HUES48 (cell line): ENCODE results near the gene ABHD5.
"Not testable (repeated sequence)": the region's sequence is repeated elsewhere in the genome, so short reads cannot be mapped to it uniquely, and the experiment has no call there.

Experiments
- H3K27ac ChIP-seq: one replicate; pipeline ENCODE4 v1.7.0; 2013; ENCODE audit warnings: low read depth, low read length, inconsistent platforms
- H3K27me3 ChIP-seq: 2 replicates; pipeline ENCODE4 v1.6.1; 2013; ENCODE audit warnings: mild to moderate bottlenecking, low read length; ENCODE audit not compliant: control insufficient read depth, insufficient read depth
- H3K36me3 ChIP-seq: 2 replicates; pipeline ENCODE4 v1.6.1; 2013; ENCODE audit warnings: low read length; ENCODE audit not compliant: control insufficient read depth, insufficient read depth
- H3K4me1 ChIP-seq: 2 replicates; pipeline ENCODE4 v1.6.1; 2013; ENCODE audit warnings: mild to moderate bottlenecking, low read length; ENCODE audit not compliant: control insufficient read depth, insufficient read depth
- H3K4me3 ChIP-seq: 2 replicates; pipeline ENCODE4 v1.5.1; 2013; ENCODE audit warnings: mild to moderate bottlenecking, low read depth, low read length
- H3K9ac ChIP-seq: 2 replicates; pipeline ENCODE4 v1.6.1; 2013; ENCODE audit warnings: mild to moderate bottlenecking, low read depth, low read length, moderate library complexity
- H3K9me3 ChIP-seq: 2 replicates; pipeline ENCODE4 v1.6.1; 2013; ENCODE audit warnings: low read length; ENCODE audit not compliant: control insufficient read depth, insufficient read depth

The ABHD5 gene

DNA sequence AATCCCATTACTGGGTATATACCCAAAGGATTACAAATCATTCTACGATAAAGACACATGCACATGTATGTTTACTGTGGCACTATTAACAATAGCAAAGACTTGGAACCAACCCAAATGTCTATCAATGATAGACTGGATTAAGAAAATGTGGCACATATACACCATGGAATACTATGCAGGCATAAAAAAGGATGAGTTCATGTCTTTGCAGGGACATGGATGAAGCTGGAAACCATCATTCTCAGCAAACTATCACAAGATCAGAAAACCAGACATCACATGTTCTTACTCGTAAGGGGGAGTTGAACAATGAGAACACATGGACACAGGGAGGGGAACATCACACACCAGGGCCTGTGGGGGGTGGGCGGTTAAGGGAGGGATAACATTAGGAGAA is 25.7 kb upstream of the ABHD5 start:
- H3K36me3 ChIP-seq, H3K27me3 ChIP-seq, H3K4me3 ChIP-seq, H3K27ac ChIP-seq, H3K4me1 ChIP-seq, H3K9ac ChIP-seq, H3K9me3 ChIP-seq: not testable (repeated sequence)

- Histone ChIP-seq H3K9me3 (no peaks in the 10 kb centered on the region), H3K4me3 (no peak overlapping the region), H3K4me1 (no peaks in the 10 kb centered on the region), H3K9ac (no peak overlapping the region), H3K36me3 (no peaks in the 10 kb centered on the region), H3K27ac (no peak overlapping the region), H3K27me3 (no peaks in the 10 kb centered on the region)
Measured at GRCh38 chr3:43670635-43671522, 19.9 kb upstream of the ABHD5 start.

DNA sequence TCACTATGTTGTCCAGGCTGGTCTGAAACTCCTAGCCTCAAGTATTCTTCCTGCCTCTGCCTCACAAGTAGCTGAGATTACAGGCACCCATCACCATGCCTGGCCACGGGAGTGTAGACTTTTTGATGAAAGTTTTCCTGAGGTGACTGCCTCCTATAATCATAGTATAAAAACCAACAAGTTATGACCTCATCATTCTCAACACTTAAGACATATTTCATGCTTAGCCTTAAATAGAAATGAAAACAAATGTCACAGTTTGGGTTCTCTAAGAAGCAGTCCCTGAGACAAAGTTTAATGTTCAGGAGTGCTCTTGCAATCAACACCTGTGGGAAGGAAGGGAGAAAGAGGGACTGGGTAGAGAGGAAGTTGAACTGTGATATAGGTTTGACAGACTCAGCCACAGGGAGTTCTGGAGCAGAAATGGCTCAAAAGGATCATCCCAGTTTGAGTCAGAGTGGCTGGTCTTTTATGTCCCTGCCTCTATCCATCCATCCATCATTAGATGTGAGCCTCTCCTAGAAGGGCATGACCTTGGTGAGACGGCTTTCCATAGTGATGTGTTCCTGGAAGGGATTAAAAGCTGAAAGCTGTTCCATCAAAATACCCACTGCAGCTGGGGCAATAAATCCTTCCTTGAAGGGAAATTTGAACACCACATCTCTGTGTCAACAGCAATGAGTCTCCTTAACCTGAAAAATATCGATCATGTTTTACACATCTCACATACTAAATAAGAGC is 16.2 kb upstream of the ABHD5 start:
- Histone ChIP-seq H3K9ac (no peak overlapping the region), H3K36me3 (no peaks in the 10 kb centered on the region), H3K27ac (no peak overlapping the region), H3K27me3 (no peaks in the 10 kb centered on the region), H3K4me1 (no peaks in the 10 kb centered on the region), H3K9me3 (peaks cover 7% of the 10 kb centered on the region; the same call in 1 of the 2 replicates), H3K4me3 (no peak overlapping the region)

- Histone ChIP-seq H3K36me3 (no peaks in the 10 kb centered on the region), H3K27me3 (no peaks in the 10 kb centered on the region), H3K27ac (no peak overlapping the region), H3K4me1 (no peaks in the 10 kb centered on the region), H3K4me3 (no peak overlapping the region), H3K9me3 (peaks cover 7% of the 10 kb centered on the region; the same call in 1 of the 2 replicates), H3K9ac (no peak overlapping the region)
Measured at GRCh38 chr3:43675593-43675992, 15.1 kb upstream of the ABHD5 start.

DNA sequence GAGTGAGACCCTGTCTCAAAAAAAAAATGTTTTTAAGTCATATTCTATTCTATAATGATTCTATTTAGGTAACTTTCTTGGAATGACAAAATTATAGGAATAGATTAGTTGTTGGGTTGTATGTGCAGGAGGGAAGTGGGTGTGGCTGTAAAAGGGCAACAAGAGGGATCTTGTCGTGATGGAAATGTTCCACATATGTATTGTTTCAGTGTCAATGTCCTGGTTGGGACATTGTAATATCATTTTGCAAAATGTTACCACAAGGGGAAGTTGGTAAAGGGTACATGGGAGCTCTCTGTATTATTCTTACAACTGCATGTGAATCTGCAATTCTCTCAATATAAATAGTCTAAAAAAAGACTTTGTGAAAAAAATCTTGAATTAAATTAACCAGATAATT is 14.3 kb upstream of the ABHD5 start:
- Histone ChIP-seq H3K9ac (no peak overlapping the region), H3K36me3 (no peaks in the 10 kb centered on the region), H3K27me3 (no peaks in the 10 kb centered on the region), H3K4me1 (no peaks in the 10 kb centered on the region), H3K27ac (no peak overlapping the region), H3K9me3 (peaks cover 7% of the 10 kb centered on the region; the same call in 1 of the 2 replicates), H3K4me3 (no peak overlapping the region)

- H3K27me3 ChIP-seq, H3K27ac ChIP-seq, H3K4me3 ChIP-seq, H3K36me3 ChIP-seq, H3K9me3 ChIP-seq, H3K4me1 ChIP-seq, H3K9ac ChIP-seq: not testable (repeated sequence)
Measured at GRCh38 chr3:43678375-43678774, 12.4 kb upstream of the ABHD5 start.

DNA sequence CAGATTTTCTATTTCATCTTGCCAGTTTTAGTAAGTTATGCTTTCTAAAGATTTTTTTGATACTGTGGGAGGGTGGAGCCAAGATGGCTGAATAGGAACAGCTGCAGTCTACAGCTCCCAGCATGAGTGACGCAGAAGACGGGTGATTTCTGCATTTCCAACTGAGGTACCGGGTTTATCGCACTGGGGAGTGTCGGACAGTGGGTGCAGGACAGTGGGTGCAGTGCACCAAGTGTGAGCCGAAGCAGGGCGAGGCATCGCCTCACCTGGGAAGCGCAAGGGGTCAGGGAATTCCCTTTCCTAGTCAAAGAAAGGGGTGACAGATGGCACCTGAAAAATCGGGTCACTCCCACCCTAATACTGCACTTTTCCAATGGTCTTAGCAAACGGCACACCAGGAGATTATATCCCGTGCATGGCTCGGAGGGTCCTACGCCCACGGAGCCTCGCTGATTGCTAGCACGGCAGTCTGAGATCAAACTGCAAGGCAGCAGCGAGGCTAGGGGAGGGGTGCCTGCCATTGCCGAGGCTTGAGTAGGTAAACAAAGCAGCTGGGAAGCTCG is 11.8 kb upstream of the ABHD5 start:
- not testable (repeated sequence) for H3K4me1 ChIP-seq, H3K9me3 ChIP-seq, H3K27ac ChIP-seq, H3K4me3 ChIP-seq, H3K27me3 ChIP-seq, H3K9ac ChIP-seq, H3K36me3 ChIP-seq

DNA sequence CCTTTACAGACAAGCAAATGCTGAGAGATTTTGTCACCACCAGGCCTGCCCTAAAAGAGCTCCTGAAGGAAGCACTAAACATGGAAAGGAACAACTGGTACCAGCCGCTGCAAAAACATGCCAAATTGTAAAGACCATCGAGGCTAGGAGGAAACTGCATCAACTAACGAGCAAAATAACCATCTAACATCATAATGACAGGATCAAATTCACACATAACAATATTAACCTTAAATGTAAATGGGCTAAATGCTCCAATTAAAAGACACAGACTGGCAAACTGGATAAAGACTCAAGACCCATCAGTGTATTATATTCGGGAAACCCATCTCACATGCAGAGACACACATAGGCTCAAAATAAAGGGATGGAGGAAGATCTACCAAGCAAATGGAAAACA is 9.9 kb upstream of the ABHD5 start:
- not testable (repeated sequence) for H3K9me3 ChIP-seq, H3K4me3 ChIP-seq, H3K9ac ChIP-seq, H3K4me1 ChIP-seq, H3K27ac ChIP-seq, H3K36me3 ChIP-seq, H3K27me3 ChIP-seq

DNA sequence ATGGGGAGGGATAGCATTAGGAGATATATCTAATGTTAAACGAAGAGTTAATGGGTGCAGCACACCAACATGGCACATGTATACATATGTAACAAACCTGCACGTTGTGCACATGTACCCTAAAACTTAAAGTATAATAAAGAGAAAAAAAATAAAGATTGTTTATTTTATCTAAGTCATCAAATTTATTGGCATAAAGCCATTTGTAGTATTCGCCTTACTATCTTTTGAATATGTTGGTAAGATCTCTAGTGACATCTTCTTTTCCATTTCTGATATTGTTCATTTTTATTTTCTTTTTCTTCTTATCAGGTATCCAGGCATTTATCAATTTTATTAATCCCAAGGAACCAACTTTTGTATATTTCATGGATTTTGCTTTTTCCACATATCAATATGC is 5.8 kb upstream of the ABHD5 start:
- no peak overlapping the region for H3K9ac ChIP-seq
- H3K4me1 ChIP-seq: peaks cover 9% of the 10 kb centered on the region
- H3K27ac ChIP-seq: no peak overlapping the region
- no peaks in the 10 kb centered on the region for H3K27me3 ChIP-seq
- H3K9me3 ChIP-seq: no peaks in the 10 kb centered on the region
- no peaks in the 10 kb centered on the region for H3K36me3 ChIP-seq
- H3K4me3 ChIP-seq: no peak overlapping the region

DNA sequence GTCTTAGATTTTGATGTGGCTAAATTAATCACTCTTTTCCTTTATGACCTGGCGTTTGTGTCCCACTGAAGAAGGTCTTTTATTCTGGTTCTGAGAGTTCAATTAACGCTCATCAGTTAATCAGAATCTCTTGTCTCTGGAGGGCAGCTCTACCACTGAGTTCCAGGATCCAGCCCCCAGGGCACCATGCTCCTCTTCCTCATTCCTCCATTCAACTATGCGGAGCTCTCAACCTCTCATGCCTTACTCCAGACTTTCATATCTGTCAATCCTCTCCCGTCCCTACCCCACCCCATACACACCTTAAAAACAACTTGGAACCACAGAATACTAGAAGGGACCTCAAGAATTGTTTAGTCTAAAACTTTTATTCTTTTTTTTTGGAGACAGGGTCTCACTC is 4.8 kb upstream of the ABHD5 start:
- H3K27ac ChIP-seq: no peak overlapping the region
- H3K27me3 ChIP-seq: no peaks in the 10 kb centered on the region
- H3K4me1 ChIP-seq: peaks cover 9% of the 10 kb centered on the region
- H3K9ac ChIP-seq: no peak overlapping the region
- no peak overlapping the region for H3K4me3 ChIP-seq
- H3K9me3 ChIP-seq: no peaks in the 10 kb centered on the region
- no peaks in the 10 kb centered on the region for H3K36me3 ChIP-seq

DNA sequence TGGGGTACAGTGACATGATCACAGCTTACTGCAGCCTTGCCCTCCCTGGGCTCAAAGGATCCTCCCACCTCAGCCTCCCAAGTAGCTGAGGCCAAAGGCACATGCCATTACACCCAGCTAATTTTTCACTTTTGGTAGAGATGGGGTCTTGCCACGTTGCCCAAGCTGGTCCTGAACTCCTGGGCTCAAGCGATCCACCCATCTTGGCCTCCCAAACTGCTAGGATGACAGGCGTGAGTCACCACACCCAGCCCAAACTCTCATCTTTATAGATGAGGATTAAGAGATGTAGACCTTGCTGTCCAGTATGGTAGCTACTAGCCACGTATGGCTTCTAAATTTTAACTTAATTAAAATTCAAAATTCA is 4.4 kb upstream of the ABHD5 start:
- no peak overlapping the region for H3K9ac ChIP-seq
- no peaks in the 10 kb centered on the region for H3K9me3 ChIP-seq
- no peaks in the 10 kb centered on the region for H3K36me3 ChIP-seq
- no peaks in the 10 kb centered on the region for H3K27me3 ChIP-seq
- no peak overlapping the region for H3K27ac ChIP-seq
- H3K4me1 ChIP-seq: peaks cover 9% of the 10 kb centered on the region
- no peak overlapping the region for H3K4me3 ChIP-seq
